KOPT-K1 (cell line): ENCODE results near the gene RANGAP1.
A peak's percentile ranks its signal among the peaks of the same experiment; 100 is the strongest.

ENCODE experiments used
- H3K27ac ChIP-seq: fragments of 200-600 bp; sonication (generic); 2 replicates; pipeline ENCODE4 v1.5.1; 2016; ENCODE audit warnings: antibody characterized with exemption, mild to moderate bottlenecking, low read depth, low read length; ENCODE audit not compliant: poor library complexity, severe bottlenecking
- H3K36me3 ChIP-seq: fragments of 200-600 bp; sonication (generic); 2 replicates; pipeline ENCODE4 v1.5.1; 2017; ENCODE audit warnings: antibody characterized with exemption, mild to moderate bottlenecking, low read length, moderate library complexity; ENCODE audit not compliant: insufficient read depth
- H3K9me3 ChIP-seq: fragments of 200-600 bp; sonication (generic); 2 replicates; pipeline ENCODE4 v1.5.1; 2017; ENCODE audit warnings: antibody characterized with exemption, low read length, mild to moderate bottlenecking; ENCODE audit not compliant: insufficient read depth, poor library complexity, severe bottlenecking

RANGAP1 gene

DNA sequence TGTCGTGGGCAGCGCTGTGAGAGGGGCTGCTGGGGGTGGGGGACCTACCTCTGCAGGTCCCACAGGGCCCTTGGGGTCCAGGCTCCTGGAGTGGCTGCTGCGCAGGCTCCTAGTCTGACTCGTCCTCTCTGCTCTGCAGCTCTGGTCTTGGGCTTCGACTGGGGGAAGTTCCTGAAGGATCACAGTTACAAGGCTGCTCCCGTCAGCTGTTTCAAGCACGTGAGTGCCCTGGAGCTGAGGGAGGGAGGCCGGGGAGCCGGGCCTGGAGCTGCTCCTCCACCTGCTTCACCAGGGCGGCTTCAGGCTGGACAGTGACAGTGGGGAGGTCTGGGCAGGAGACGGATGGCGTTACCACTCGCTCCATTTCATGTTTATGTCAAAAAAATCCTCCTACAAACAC, 69.0 kb downstream of the RANGAP1 start:
- Histone ChIP-seq H3K36me3 (peaks cover 74% of the 10 kb centered on the region), H3K9me3 (peaks cover 17% of the 10 kb centered on the region), H3K27ac (peak overlapping the region; percentile 74)

DNA sequence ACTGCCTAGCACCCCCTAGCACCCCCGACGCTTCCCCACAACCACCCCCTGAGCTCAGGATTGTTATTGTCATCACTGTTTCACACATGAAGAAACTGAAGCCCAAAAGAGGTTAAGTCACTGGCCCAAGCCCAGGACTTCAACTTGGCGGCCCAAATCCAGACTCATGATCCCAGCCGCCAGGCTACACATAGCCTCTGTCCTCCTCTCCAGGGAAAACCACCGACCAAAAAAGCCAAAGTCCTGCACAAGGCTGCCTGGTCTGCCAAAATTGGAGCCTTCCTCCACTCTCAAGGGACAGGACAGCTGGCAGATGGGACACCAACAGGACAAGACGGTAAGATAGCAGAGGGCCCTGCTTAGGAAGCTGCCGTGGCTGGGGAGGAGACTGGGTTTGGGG, 70.1 kb downstream of the RANGAP1 start:
- Histone ChIP-seq H3K36me3 (peaks cover 69% of the 10 kb centered on the region), H3K9me3 (peaks cover 17% of the 10 kb centered on the region), H3K27ac (peak overlapping the region; percentile 74)

GRCh38 chr22:41215409-41215808, 70.6 kb downstream of the RANGAP1 start:
- H3K36me3 ChIP-seq = peaks cover 69% of the 10 kb centered on the region

DNA sequence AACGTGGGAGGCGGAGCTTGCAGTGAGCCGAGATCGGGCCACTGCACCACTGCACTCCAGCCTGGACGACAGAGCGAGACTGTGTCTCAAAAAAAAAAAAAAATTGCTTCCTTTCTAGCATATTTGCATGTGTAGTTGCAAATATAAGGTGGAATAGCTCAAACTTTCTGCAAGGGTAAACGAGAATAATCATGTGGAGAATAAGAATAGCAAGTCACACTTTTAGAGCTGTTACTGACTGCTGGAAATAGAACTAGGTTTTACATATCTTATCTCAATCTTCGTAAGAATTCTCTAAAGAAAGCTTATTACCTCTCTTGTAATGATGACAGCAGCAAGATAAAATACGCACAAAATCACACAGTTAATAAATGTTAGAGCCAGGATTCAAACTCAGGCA, 79.3 kb downstream of the RANGAP1 start:
- no peak overlapping the region for H3K27ac ChIP-seq
- H3K36me3 ChIP-seq = peaks cover 27% of the 10 kb centered on the region
- no peaks in the 10 kb centered on the region for H3K9me3 ChIP-seq

More at GRCh38 chr22:41215409-41215808, 70.6 kb downstream of the RANGAP1 start:
- Histone ChIP-seq H3K9me3 (peaks cover 17% of the 10 kb centered on the region), H3K27ac (no peak overlapping the region)

DNA sequence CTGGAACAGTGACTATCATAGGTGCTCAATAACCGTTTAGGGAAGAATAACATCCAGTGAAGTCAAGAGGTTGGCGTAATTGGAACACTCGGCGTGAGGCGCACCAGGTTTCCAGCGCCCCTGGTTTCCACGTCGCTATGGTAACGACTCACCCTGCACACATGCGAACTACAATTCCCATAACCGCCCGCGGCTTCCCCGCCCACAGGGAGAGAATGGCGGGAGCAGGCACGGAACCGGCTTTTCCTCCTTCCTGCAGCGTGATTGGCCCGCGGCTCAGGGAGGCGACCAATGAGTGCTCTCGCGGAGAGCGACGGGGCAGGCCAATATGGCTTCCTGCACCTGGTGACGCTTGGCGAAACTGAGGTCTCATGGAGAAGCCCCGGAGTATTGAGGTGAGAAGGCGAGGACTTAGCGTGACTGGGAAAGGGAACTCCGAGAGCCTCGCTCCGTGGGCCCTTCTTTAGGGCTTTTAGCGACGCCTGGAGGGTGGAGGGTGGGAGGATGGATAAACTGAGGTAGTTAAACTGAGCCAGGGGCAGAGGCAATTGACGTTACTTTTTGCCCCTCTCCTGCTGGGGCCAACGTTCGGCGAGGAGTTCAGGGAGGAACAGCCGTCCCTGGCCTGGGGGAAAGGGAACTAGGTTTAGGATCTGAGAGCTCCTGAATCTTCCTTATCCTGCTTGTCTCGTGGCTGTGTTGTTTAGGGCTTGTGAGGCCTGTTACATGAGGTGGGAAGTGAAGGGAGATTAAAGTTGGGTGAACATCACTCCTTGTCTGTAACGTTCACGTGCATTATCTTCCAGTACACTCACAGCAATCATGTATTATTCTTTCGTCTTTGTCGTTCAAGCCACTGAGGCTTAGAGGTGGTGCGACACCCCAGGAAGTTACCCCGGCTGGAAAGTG, 80.7 kb downstream of the RANGAP1 start, which contains the start of gene L3MBTL2:
Gene L3MBTL2, plus strand, starts transcription at position 321 of the 909 bp plus-strand sequence. Its CDS starts 51 bp downstream, at position 372.
- Histone ChIP-seq H3K36me3 (peaks cover 18% of the 10 kb centered on the region), H3K27ac (peak within 1 kb of the TSS; percentile 75), H3K9me3 (no peaks in the 10 kb centered on the region)

DNA sequence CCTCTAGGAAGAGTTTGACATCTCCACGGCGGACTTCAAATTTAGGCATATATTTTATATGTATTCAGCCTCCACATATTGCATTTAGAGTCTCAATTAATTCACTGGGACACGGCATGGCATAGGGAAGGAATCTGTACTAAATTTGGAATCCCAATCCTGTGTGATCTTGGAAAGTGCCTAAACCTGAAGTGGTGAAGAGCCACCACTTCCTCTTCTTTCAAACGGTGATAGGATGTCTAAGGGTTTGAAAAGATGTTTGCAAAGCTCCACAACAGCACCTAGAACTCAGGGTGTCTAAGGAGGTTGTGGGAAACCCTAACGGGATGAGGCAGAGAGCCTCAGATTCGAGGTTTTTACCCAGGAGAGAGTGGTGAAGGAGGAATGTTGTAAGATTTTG, 81.9 kb downstream of the RANGAP1 start:
- H3K9me3 ChIP-seq = no peaks in the 10 kb centered on the region
- peaks cover 9% of the 10 kb centered on the region; the same call in 1 of the 2 replicates for H3K36me3 ChIP-seq
- H3K27ac ChIP-seq = no peak overlapping the region

DNA sequence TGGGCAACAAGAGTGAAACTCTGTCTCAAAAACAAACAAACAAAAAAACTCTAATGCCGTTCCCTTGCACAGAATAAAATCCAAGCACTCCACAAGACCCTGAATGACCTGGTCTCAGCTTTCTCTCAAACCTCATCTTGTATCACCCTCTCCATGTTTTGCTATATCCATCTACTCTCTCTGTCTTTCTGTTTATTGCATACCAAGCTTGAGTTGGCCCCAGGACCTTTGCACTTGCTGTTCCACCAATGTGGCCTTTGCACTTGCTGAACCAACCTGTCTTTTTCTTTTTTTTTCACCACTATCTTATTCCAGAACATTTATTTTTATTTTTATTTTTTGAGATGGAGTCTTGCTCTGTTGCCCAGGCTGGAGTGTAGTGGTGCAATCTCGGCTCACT, 82.9 kb downstream of the RANGAP1 start:
- no peaks in the 10 kb centered on the region for H3K9me3 ChIP-seq
- peaks cover 2% of the 10 kb centered on the region; the same call in 1 of the 2 replicates for H3K36me3 ChIP-seq
- no peak overlapping the region for H3K27ac ChIP-seq

GRCh38 chr22:41201141-41201540, 84.8 kb downstream of the RANGAP1 start:
- no peaks in the 10 kb centered on the region for H3K36me3 ChIP-seq
- no peak overlapping the region for H3K27ac ChIP-seq
- H3K9me3 ChIP-seq = no peaks in the 10 kb centered on the region

GRCh38 chr22:41198027-41198580, 87.9 kb downstream of the RANGAP1 start:
- Histone ChIP-seq H3K27ac (peak overlapping the region; percentile 47), H3K36me3 (no peaks in the 10 kb centered on the region), H3K9me3 (no peaks in the 10 kb centered on the region)

DNA sequence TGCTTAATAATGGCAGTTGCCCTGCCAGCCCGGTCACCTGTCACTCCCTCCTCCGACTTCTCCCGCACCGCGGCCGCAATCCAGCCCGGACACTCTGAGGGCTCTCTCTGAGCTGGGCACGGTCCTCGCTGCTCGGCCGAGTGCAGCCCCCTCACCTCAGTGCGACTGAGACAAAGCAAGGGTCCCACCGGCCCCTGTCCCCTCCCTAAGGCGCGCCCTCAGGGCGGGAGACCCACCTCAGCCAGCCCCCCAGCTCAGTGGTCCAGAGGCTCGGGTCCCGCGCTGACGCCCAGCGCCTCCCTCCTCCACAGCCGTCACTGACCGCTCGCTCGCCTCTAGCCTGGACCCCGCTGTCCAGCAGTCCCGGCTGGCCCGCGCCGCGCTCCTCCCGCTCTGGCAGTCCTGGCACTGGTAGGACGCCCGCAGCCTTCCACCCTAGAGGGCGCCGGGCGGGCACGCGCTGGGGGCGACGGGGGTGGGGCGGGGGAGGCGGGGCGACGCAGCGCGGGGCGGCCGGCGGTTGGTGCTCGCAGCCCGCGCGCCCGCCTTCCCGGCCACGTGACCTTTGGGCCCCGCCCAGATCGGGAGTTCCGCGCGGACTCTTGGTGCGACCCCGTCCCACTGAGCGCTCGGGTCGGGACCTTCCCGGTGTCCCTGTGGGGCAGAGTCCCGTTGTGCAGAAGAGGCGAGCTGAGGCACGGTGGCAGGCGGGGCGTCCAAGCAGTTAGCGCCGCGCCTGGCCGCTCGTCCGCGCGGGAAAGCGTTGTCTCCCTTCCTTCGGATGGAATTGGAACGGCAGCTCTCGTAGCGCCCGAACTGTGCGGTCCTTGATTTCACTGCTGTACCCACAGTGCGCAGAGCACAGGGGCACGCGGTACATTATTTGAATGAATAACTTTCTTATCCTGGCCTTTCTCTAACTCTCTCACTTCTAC, 88.7 kb downstream of the RANGAP1 start:
- Histone ChIP-seq H3K9me3 (no peaks in the 10 kb centered on the region), H3K36me3 (no peaks in the 10 kb centered on the region), H3K27ac (peak overlapping the region; percentile 47)
